Fibroblast of skin of left biceps (primary cell): ENCODE measurements around the gene IFT52.

ENCODE experiments used
- DNase-seq, 2 experiments: peaks; one replicate each; pipeline ENCODE4 v3.0.0-alpha.2; 2013; ENCODE audit warnings: low read depth in 2 of 2

Gene IFT52, protein sequence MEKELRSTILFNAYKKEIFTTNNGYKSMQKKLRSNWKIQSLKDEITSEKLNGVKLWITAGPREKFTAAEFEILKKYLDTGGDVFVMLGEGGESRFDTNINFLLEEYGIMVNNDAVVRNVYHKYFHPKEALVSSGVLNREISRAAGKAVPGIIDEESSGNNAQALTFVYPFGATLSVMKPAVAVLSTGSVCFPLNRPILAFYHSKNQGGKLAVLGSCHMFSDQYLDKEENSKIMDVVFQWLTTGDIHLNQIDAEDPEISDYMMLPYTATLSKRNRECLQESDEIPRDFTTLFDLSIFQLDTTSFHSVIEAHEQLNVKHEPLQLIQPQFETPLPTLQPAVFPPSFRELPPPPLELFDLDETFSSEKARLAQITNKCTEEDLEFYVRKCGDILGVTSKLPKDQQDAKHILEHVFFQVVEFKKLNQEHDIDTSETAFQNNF

DNA sequence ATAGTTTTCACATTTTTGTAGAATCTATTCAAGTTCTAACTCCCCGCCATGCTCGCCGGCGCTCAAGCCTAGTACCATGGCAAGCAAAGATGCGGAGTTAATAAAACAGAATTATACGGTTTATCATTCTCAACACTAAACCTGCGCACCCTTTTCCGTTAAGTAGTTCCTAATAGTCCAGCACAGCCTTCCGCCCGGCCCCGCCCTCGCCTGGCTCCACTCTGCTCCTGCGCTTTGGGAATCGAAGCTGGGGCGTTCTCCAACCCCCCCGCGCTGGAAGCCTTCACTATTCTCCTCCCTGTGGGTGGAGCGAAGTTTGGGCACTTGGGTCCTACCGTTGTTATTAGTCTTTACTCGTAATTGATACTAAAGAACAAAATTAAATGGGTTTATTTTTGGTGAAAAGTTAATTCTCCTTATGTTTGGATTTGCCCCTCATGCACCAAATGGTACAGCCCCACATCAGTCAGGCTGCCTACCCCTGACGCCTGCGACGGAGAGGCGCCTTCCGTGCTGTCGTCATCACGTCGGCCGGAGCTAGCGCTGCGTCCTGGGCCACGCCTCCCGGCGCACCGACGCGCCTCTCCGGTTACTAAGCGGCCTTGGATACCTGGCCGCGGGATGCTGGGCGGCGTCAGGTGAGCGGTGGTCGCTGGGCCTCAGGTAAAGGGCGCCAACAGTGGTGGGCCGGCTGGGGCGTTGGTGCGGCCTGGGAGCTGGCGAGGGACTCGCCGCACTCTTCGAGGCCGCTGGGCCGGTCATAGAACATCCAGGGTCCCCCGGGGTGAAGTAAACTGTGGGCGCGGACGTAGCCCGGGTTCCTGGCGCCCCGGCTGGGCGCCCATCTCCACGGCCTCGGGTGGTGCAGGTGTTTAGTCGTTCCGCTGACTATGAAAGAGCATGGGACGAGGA, at the start of gene IFT52:
IFT52 (plus strand) TSS at position 546 of the 912 bp plus-strand sequence. CDS start 3,762 bp downstream, outside the sequence.
- DNase-seq: peak; percentile 62 to 74

DNA sequence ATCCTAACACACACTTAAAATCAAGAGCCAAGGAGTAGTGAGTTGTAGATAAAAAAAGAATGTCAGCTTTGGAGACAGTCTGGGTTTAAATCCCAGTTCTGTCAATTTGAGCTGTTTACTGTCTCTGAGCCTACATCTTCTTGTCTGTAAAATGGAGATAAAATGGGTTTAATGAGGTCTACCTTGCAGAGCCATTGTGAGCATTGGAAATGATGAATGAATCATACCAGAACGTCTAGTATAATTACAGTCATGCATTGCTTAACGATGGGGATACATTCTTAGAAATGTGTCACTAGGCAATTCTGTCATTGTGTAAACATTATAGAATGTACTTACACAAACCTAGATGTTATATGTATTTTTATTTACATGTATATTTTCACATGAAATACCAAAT, 49.5 kb upstream of the IFT52 start:
- no peak for DNase-seq

GRCh38 chr20:43542161-43542560, 48.6 kb upstream of the IFT52 start:
- no peak for DNase-seq

DNA sequence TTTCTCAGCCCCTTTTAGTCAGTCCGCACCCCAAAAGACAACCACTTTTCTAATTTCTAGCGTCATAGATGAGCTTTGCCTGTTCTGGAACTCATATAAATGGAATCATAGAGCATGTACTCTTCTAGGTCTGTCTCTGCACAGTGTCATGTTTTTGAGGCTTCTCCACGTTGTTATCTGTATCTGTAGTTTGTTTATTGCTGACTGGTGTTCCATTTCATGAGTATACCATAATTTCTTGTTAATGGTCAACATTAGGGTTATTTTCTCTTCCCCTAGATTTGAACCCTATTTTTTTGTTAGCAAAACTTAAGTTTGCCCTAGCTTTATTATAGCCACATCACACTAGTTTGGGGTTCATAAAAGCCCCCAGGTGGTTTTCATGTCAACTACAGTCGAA, 48.1 kb upstream of the IFT52 start:
- DNase-seq: no peak

DNA sequence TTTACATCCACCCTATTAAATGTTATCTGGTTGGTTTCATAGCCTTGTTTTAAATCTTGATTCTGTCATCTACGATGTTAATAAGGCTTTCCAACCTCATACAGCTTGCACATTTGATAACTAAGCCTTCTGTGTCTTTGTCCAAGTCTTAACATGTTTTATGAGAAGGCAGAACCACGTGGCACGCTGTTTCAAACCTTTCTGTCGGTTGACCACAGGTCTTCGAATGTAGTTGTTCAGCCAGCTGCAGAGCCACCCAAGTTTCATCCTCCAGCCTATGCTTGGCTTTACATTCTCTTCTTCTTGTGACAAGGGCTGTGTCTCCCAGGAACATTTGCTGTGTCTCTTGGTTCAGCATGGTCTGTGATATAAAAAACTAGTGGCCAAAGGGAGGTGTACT, 47.6 kb upstream of the IFT52 start:
- DNase-seq: no peak

- DNase-seq: no peak
Observed at GRCh38 chr20:43544501-43544900, 46.2 kb upstream of the IFT52 start.

- no peak for DNase-seq
Observed at GRCh38 chr20:43545837-43546578, 44.7 kb upstream of the IFT52 start.

GRCh38 chr20:43548273-43548880, 42.4 kb upstream of the IFT52 start:
- DNase-seq: no peak

GRCh38 chr20:43549416-43550065, 41.2 kb upstream of the IFT52 start:
- no peak for DNase-seq

- no peak for DNase-seq
Observed at GRCh38 chr20:43550456-43550855, 40.3 kb upstream of the IFT52 start.

- DNase-seq: no peak
Observed at GRCh38 chr20:43554369-43554768, 36.4 kb upstream of the IFT52 start.

- no peak for DNase-seq
Observed at GRCh38 chr20:43558412-43559146, 32.2 kb upstream of the IFT52 start, which contains the start of gene SGK2. TSS of gene SGK2 (plus strand) at chr20:43559027. CDS start at chr20:43566496, 7,469 bp downstream.

DNA sequence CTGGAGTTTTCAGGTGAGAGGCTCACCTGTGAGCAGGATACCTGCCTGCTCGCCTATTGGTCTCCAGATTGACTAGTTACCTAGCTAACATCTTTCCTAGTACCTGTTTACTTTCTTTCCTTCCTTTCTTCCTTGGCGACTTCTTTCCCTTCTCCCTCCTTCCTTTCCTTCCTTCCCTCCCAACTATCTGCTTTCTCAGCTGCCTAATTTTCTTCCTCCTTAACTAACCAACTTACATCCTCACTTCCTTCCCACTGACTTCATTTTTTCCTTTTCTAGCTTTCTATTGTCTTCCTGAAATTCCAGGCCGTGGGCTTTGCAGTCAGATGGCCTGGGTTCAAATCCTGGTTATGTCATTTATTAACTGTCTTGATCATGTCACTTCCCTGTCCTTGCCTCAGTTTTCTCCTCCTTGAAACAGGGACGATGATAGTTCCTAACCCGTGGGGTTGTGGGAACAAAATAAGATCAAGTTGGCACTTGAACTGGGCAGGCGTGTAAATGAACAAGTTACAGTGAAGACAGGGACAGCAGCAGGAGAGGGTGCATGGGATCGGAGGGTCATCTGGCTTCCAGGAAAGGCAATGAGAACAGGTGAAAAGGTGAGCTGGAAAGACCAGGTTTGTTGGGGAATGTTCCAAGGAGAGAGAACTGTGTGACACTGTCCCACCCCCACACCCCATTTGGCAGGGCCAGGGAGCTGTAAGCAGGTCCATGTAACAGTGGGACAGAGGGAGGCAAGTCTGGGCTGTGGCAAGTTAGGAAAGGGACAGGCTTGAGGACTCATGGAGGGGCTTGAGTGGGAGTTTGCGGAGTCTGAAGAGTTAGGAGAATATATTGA, 31.4 kb upstream of the IFT52 start:
- DNase-seq: no peak

- no peak for DNase-seq
Observed at GRCh38 chr20:43560974-43561373, 29.8 kb upstream of the IFT52 start.

DNA sequence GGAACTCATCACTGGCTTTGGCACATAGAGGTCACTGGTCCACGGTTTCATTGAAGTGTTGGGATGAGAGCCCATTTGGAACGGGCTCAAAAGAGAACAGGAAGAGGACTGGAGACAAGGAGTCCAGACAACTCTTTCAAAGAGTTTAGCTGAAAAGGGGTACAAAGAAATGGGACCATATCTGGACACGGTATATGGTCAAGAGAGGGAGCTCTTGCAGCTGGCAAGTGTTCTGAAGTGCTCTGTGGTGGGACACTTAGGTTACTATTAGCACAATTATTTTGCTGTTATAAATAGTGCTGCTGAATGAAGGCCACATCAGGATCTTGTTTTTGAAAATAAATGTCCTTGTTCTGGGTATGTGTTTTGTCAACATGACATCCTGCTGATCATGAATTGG, 27.3 kb upstream of the IFT52 start:
- no peak for DNase-seq

DNA sequence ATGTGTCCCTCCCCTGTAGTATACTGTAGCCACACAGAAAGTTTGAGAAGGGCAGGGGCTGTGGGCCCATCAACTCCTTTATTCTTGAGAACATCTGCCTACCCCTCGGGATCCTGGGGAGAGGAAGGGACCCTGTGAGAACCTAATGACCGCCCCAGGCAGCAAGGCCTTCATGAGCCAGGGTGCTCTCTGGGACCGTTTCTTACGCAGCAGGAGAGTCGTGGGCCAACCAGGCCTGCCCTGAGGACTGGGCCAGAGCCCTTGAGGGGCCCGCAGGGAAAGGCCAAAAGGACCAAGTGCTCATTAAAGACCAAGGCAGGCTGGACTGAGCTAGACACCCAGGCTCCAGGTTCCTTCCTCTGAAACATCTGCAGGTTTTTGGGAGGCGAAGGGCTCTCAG, 26.7 kb upstream of the IFT52 start:
- DNase-seq: no peak

- no peak for DNase-seq
Observed at GRCh38 chr20:43564455-43564854, 26.3 kb upstream of the IFT52 start.

GRCh38 chr20:43564993-43565757, 25.6 kb upstream of the IFT52 start:
- no peak for DNase-seq

DNA sequence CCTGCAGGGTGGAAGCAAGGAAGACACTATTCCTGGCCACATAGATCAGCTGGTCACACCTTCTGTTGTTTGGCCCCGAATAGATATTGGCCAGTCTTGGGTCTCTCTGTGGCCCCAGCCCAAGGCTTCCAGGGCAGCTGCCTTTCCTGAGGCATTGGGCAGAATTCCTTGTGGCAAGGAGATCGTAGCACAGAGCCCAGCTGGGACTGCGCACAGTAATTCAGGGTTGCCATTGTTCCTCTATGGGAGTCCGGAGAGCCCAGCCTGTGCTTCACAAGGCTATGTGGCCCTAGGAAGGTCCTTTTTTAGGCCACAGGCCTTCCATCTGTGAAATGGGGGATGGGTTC, 25.0 kb upstream of the IFT52 start:
- no peak for DNase-seq
